ENCODE data around the gene DHX16. TPM values are rescaled to one million over a fixed set of nuclear protein-coding genes. Genes with fewer than 3 reads are reported as not detected.
A peak's percentile ranks its signal among the peaks of the same experiment; 100 is the strongest.

DHX16 gene
- total and polyA plus RNA-seq, 9 of the 15 experiments (the other 6 are each of a cell fraction or from before 2014, with no cell fraction given), result 14.6 to 66.1 (median 47.5) TPM

GRCh38 chr6:30720738-30721197 is 48.0 kb upstream of the DHX16 start (continued):
- TF ChIP-seq, protein P1, sequence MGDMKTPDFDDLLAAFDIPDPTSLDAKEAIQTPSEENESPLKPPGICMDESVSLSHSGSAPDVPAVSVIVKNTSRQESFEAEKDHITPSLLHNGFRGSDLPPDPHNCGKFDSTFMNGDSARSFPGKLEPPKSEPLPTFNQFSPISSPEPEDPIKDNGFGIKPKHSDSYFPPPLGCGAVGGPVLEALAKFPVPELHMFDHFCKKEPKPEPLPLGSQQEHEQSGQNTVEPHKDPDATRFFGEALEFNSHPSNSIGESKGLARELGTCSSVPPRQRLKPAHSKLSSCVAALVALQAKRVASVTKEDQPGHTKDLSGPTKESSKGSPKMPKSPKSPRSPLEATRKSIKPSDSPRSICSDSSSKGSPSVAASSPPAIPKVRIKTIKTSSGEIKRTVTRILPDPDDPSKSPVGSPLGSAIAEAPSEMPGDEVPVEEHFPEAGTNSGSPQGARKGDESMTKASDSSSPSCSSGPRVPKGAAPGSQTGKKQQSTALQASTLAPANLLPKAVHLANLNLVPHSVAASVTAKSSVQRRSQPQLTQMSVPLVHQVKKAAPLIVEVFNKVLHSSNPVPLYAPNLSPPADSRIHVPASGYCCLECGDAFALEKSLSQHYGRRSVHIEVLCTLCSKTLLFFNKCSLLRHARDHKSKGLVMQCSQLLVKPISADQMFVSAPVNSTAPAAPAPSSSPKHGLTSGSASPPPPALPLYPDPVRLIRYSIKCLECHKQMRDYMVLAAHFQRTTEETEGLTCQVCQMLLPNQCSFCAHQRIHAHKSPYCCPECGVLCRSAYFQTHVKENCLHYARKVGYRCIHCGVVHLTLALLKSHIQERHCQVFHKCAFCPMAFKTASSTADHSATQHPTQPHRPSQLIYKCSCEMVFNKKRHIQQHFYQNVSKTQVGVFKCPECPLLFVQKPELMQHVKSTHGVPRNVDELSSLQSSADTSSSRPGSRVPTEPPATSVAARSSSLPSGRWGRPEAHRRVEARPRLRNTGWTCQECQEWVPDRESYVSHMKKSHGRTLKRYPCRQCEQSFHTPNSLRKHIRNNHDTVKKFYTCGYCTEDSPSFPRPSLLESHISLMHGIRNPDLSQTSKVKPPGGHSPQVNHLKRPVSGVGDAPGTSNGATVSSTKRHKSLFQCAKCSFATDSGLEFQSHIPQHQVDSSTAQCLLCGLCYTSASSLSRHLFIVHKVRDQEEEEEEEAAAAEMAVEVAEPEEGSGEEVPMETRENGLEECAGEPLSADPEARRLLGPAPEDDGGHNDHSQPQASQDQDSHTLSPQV (IDR thresholded peaks at IDR 0.05), result 0 out of 2 replicates have a peak, but pooled peaks have one; percentile 36
- TF ChIP-seq CREB5 (CRISPR knock-in tag; IDR thresholded peaks at IDR 0.05), result peak; percentile 19; the same call in 1 of the 2 replicates
- TF ChIP-seq TGIF2 (CRISPR knock-in tag; IDR thresholded peaks at IDR 0.05), result 0 out of 2 replicates have a peak, but pooled peaks have one; percentile 71
- TF ChIP-seq PREB (CRISPR knock-in tag; IDR thresholded peaks at IDR 0.05), result 0 out of 2 replicates have a peak, but pooled peaks have one; percentile 46
- TF ChIP-seq DEAF1 (CRISPR knock-in tag; IDR thresholded peaks at IDR 0.05), result 0 out of 2 replicates have a peak, but pooled peaks have one; percentile 11
- peak; percentile 91; the same call in 1 of the 2 replicates for TF ChIP-seq OTX1 (CRISPR knock-in tag; IDR thresholded peaks at IDR 0.05)
- no peak for TF ChIP-seq KLF1 (tag; IDR thresholded peaks at IDR 0.05)
- TF ChIP-seq ELF2 (CRISPR knock-in tag; IDR thresholded peaks at IDR 0.05), result no peak
- 0 out of 2 replicates have a peak, but pooled peaks have one; percentile 17 for TF ChIP-seq THRAP3 (IDR thresholded peaks at IDR 0.05; ENCODE audit: borderline replicate concordance)
- TF ChIP-seq ILK (tag; IDR thresholded peaks at IDR 0.05; ENCODE audit: borderline replicate concordance, low read depth), result no peak
- peak; percentile 75; the same call in 1 of the 2 replicates for TF ChIP-seq PRMT5 (CRISPR knock-in tag; IDR thresholded peaks at IDR 0.05)
- TF ChIP-seq PHB (CRISPR knock-in tag; IDR thresholded peaks at IDR 0.05), result 0 out of 2 replicates have a peak, but pooled peaks have one; percentile 19
- TF ChIP-seq ATF4 (CRISPR knock-in tag; IDR thresholded peaks at IDR 0.05), result 0 out of 2 replicates have a peak, but pooled peaks have one; percentile 40
- no peak for TF ChIP-seq HCFC1 (IDR thresholded peaks at IDR 0.05; ENCODE audit: low read depth, low read length)
- TF ChIP-seq ZZZ3 (IDR thresholded peaks at IDR 0.05), result no peak
- TF ChIP-seq PRPF4 (IDR thresholded peaks at IDR 0.05; ENCODE audit: insufficient read depth, low read depth, low read length, poor library complexity, severe bottlenecking), result peak; percentile 16
- TF ChIP-seq RNF2 (IDR thresholded peaks at IDR 0.05), result peak; percentile 40; the same call in 1 of the 2 replicates
- TF ChIP-seq ZSCAN29 (IDR thresholded peaks at IDR 0.05), result 0 out of 2 replicates have a peak, but pooled peaks have one; percentile 34

All from K562 (cell line).